HL-60 (cell line): ENCODE data around the gene DPP6.

ENCODE experiments used
- CTCF ChIP-seq: IDR thresholded peaks from one replicate; pipeline ENCODE4 v1.5.1; 2011; ENCODE audit warnings: low read length, control low read depth, inconsistent platforms; ENCODE audit not compliant: insufficient read depth
- POLR2AphosphoS5 ChIP-seq: IDR thresholded peaks from 2 replicates; pipeline ENCODE4 v1.6.1; 2012; ENCODE audit warnings: low read depth

- no peak for TF ChIP-seq CTCF
- TF ChIP-seq POLR2AphosphoS5 = no peak
These were observed 524.4 kb downstream of the DPP6 start for GRCh38 chr7:154576604-154577003.
